ENCODE data around the gene KLK15.

GRCh38 chr19:50794876-50795663 lies 38.3 kb downstream of the KLK15 start:
- TF ChIP-seq CTCF (IDR thresholded peaks at IDR 0.05; ENCODE audit: insufficient read depth, low read length) (peak; percentile 9), POLR2AphosphoS5 (IDR thresholded peaks at IDR 0.05; ENCODE audit: low read depth) (peak; percentile 81; the same call in 1 of the 2 replicates)
